ENCODE measurements around the gene PACRG. TPM values are rescaled to one million over a fixed set of nuclear protein-coding genes. Genes with fewer than 3 reads are reported as not detected.

Gene PACRG
- total and polyA plus RNA-seq, 2 of the 13 experiments (the other 11 are each of a cell fraction or from before 2014, with no cell fraction given), result 0.13 TPM; not detected in 1

DNA sequence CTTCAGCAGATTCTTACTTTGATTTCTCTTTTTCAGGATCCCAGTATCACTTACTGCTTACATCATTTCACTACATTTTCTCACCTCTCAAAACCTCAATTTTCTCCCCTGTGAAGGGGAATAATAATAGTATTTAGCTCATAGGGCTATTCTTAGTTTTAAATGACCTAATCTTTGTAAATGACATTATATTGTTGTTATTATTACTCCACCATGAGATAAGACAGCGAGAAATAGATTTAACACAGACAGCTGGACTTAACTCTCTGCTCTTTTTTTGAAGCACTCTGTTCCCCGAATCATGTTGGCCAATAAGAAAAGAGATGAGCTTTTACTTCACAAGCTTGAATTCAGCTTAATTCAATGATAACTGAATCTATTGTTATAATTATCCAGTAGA, 578.2 kb downstream of the PACRG start:
- Histone ChIP-seq H3K9me3 (ENCODE audit: low read length) (no peaks in the 10 kb centered on the region), H3K4me2 (ENCODE audit: low read depth, low read length) (no peak overlapping the region), H4K20me1 (ENCODE audit: insufficient read depth, low read length) (no peaks in the 10 kb centered on the region), H3K36me3 (replicated peaks in 1 of 2; ENCODE audit: control insufficient read depth in 1 of 2, insufficient read depth in 2 of 2, low read length in 2 of 2) (no peaks in the 10 kb centered on the region), H2AFZ (ENCODE audit: low read length) (no peak overlapping the region), H3K4me3 (replicated peaks in 1 of 3; ENCODE audit: insufficient read depth in 1 of 3, low read depth in 2 of 3, low read length in 3 of 3) (no peak overlapping the region), H3K79me2 (ENCODE audit: insufficient read depth, low read length) (no peaks in the 10 kb centered on the region), H3K9ac (ENCODE audit: insufficient read depth, low read depth, low read length) (no peak overlapping the region), H3K27ac (ENCODE audit: extremely low read length, insufficient read depth, low read length) (no peak overlapping the region), H3K27me3 (ENCODE audit: control insufficient read depth in 1 of 2, insufficient read depth in 2 of 2, low read length in 2 of 2) (peaks cover 0 to 7% of the 10 kb centered on the region in 2 experiments; a peak in 1 of 5 replicates), H3K4me1 (ENCODE audit: insufficient read depth, low read length) (no peaks in the 10 kb centered on the region)
- TF ChIP-seq MAZ (IDR thresholded peaks at IDR 0.05; ENCODE audit: borderline replicate concordance, low read depth, low read length) (no peak), MAZ (CRISPR knock-in tag; IDR thresholded peaks at IDR 0.05; ENCODE audit: low read depth) (no peak), TCF7L2 (IDR thresholded peaks at IDR 0.05; ENCODE audit: low read depth, low read length) (no peak), TRIM22 (IDR thresholded peaks at IDR 0.05) (no peak), ATM (IDR thresholded peaks at IDR 0.05; ENCODE audit: borderline replicate concordance) (no peak), POLR2G (IDR thresholded peaks at IDR 0.05; ENCODE audit: low read depth, low read length) (no peak), GATAD1 (CRISPR knock-in tag; IDR thresholded peaks at IDR 0.05) (no peak), HES4 (CRISPR knock-in tag; IDR thresholded peaks at IDR 0.05; ENCODE audit: borderline replicate concordance) (no peak), TMF1 (CRISPR knock-in tag; IDR thresholded peaks at IDR 0.05; ENCODE audit: low read depth) (no peak), XRCC5 (optimal IDR thresholded peaks at IDR 0.05; ENCODE audit: low read length) (no peak), SIX1 (CRISPR knock-in tag; IDR thresholded peaks at IDR 0.05; ENCODE audit: borderline replicate concordance) (no peak), NONO (IDR thresholded peaks at IDR 0.05) (no peak), NONO (CRISPR knock-in tag; conservative IDR thresholded peaks at IDR 0.05) (no peak)
- TF ChIP-seq, protein P1, sequence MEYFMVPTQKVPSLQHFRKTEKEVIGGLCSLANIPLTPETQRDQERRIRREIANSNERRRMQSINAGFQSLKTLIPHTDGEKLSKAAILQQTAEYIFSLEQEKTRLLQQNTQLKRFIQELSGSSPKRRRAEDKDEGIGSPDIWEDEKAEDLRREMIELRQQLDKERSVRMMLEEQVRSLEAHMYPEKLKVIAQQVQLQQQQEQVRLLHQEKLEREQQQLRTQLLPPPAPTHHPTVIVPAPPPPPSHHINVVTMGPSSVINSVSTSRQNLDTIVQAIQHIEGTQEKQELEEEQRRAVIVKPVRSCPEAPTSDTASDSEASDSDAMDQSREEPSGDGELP (IDR thresholded peaks at IDR 0.05; ENCODE audit: borderline replicate concordance, low read depth), result no peak
- TF ChIP-seq, protein P2, sequence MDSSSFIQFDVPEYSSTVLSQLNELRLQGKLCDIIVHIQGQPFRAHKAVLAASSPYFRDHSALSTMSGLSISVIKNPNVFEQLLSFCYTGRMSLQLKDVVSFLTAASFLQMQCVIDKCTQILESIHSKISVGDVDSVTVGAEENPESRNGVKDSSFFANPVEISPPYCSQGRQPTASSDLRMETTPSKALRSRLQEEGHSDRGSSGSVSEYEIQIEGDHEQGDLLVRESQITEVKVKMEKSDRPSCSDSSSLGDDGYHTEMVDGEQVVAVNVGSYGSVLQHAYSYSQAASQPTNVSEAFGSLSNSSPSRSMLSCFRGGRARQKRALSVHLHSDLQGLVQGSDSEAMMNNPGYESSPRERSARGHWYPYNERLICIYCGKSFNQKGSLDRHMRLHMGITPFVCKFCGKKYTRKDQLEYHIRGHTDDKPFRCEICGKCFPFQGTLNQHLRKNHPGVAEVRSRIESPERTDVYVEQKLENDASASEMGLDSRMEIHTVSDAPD (CRISPR knock-in tag; IDR thresholded peaks at IDR 0.05), result no peak
- TF ChIP-seq, protein P3, sequence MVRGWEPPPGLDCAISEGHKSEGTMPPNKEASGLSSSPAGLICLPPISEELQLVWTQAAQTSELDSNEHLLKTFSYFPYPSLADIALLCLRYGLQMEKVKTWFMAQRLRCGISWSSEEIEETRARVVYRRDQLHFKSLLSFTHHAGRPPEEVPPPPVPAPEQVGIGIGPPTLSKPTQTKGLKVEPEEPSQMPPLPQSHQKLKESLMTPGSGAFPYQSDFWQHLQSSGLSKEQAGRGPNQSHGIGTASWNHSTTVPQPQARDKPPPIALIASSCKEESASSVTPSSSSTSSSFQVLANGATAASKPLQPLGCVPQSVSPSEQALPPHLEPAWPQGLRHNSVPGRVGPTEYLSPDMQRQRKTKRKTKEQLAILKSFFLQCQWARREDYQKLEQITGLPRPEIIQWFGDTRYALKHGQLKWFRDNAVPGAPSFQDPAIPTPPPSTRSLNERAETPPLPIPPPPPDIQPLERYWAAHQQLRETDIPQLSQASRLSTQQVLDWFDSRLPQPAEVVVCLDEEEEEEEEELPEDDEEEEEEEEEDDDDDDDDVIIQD (CRISPR knock-in tag; IDR thresholded peaks at IDR 0.05; ENCODE audit: low read depth), result no peak
- TF ChIP-seq, protein P4, sequence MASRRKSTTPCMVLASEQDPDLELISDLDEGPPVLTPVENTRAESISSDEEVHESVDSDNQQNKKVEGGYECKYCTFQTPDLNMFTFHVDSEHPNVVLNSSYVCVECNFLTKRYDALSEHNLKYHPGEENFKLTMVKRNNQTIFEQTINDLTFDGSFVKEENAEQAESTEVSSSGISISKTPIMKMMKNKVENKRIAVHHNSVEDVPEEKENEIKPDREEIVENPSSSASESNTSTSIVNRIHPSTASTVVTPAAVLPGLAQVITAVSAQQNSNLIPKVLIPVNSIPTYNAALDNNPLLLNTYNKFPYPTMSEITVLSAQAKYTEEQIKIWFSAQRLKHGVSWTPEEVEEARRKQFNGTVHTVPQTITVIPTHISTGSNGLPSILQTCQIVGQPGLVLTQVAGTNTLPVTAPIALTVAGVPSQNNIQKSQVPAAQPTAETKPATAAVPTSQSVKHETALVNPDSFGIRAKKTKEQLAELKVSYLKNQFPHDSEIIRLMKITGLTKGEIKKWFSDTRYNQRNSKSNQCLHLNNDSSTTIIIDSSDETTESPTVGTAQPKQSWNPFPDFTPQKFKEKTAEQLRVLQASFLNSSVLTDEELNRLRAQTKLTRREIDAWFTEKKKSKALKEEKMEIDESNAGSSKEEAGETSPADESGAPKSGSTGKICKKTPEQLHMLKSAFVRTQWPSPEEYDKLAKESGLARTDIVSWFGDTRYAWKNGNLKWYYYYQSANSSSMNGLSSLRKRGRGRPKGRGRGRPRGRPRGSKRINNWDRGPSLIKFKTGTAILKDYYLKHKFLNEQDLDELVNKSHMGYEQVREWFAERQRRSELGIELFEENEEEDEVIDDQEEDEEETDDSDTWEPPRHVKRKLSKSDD (CRISPR knock-in tag; IDR thresholded peaks at IDR 0.05; ENCODE audit: low read depth), result no peak
- ATAC-seq, result no peak
- 0% methylated on average over 2 of the region's 2 CpGs for WGBS (ENCODE audit: low lambda C conversion rate)
- no TSS peak for BruUV-seq (replicated peaks)
- intact Hi-C loops (cut with micrococcal nuclease; ENCODE audit: unreplicated experiment), result no loop called here
- DNase-seq (ENCODE audit: low spot score), result no peak
- ChIA-PET POLR2A (no interaction called here), CTCF (ENCODE audit: low intra/inter-chr PET ratio, low total read pairs) (no interaction called here)
- in situ Hi-C loops (cut with HindIII; ENCODE audit: extremely low pct_ligation_motif_present, low pct_unique_long_range_greater_than_20kb), result no loop called here
- no peak for FAIRE-seq
